IPS-18c (cell line): ENCODE data around the gene MFGE8.
"Not testable (repeated sequence)": the region's sequence is repeated elsewhere in the genome, so short reads cannot be mapped to it uniquely, and the experiment has no call there.

Experiments used
- H3K4me3 ChIP-seq: 2 replicates; pipeline ENCODE4 v1.7.0; 2013; ENCODE audit warnings: low read depth, mild to moderate bottlenecking, low read length, moderate library complexity; ENCODE audit not compliant: insufficient read depth
- H3K9me3 ChIP-seq: one replicate; pipeline ENCODE4 v1.6.1; 2013; ENCODE audit warnings: mild to moderate bottlenecking, low read length, moderate library complexity; ENCODE audit not compliant: control insufficient read depth, insufficient read depth

Gene MFGE8

GRCh38 chr15:88925648-88926047 lies 12.5 kb upstream of the MFGE8 start:
- not testable (repeated sequence) for H3K9me3 ChIP-seq, H3K4me3 ChIP-seq

DNA sequence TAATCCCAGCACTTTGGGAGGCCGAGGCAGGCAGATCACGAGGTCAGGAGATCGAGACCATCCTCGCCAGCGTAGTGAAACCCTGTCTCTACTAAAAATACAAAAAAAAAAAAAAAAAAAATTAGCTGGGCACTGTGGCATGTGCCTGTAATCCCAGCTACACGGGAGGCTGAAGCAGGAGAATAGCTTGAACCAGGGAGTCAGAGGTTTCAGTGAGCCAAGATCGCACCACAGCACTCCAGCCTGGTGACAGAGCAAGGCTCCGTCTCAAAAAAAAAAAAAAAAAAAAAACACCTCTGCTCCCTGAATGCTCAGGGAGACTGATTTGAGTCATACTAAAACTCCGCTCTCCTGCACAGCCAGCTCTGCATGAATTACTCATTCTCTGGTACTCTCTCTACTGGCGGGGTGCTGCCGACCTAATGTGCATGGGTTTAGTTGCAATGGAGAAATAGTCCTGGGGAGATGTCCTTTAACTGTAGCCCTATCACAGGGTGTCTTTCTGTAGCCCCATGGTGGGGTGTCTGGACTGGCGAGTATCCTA lies 7.8 kb upstream of the MFGE8 start:
- H3K4me3 ChIP-seq = not testable (repeated sequence)

GRCh38 chr15:88920186-88920891 lies 7.2 kb upstream of the MFGE8 start:
- H3K4me3 ChIP-seq = no peak overlapping the region
- no peaks in the 10 kb centered on the region for H3K9me3 ChIP-seq

More for the DNA sequence above, 7.8 kb upstream of the MFGE8 start:
- H3K9me3 ChIP-seq = not testable (repeated sequence)

DNA sequence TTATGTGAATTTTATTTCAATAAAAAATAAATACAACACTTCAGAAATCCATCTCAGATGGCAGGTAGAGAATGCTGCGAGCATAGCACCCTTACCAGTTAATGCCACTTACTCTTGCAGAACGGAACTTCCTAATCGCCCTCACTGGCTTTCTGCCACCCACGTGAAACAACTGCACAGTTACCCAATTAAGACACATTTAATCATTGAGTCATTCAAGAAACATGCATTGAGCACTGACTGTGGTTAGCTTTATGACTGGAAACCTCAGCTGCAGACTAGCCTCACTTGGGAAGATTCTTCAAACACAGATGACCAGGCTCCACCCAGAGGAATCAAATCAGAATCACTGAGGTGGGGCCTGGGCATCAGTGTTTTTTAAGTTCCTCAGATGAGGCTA lies 5.6 kb upstream of the MFGE8 start:
- no peak overlapping the region for H3K4me3 ChIP-seq

GRCh38 chr15:88917760-88918159 lies 4.6 kb upstream of the MFGE8 start:
- Histone ChIP-seq H3K9me3 (no peaks in the 10 kb centered on the region), H3K4me3 (no peak overlapping the region)

More for the DNA sequence above, 5.6 kb upstream of the MFGE8 start:
- no peaks in the 10 kb centered on the region for H3K9me3 ChIP-seq

GRCh38 chr15:88915354-88915753 lies 2.2 kb upstream of the MFGE8 start:
- no peak overlapping the region for H3K4me3 ChIP-seq
- H3K9me3 ChIP-seq = no peaks in the 10 kb centered on the region

GRCh38 chr15:88913850-88914169 lies 631 bp upstream of the MFGE8 start:
- no peak overlapping the region for H3K4me3 ChIP-seq
- H3K9me3 ChIP-seq = no peaks in the 10 kb centered on the region

GRCh38 chr15:88912500-88912921 lies 668 bp downstream of the MFGE8 start:
- no peaks in the 10 kb centered on the region for H3K9me3 ChIP-seq
- peak overlapping the region; percentile 85 for H3K4me3 ChIP-seq

GRCh38 chr15:88911766-88912118 lies 1.4 kb downstream of the MFGE8 start:
- peak overlapping the region; percentile 85 for H3K4me3 ChIP-seq
- H3K9me3 ChIP-seq = no peaks in the 10 kb centered on the region

GRCh38 chr15:88909956-88910831 lies 3.0 kb downstream of the MFGE8 start:
- Histone ChIP-seq H3K4me3 (peak overlapping the region; percentile 20; the same call in 1 of the 2 replicates), H3K9me3 (no peaks in the 10 kb centered on the region)

DNA sequence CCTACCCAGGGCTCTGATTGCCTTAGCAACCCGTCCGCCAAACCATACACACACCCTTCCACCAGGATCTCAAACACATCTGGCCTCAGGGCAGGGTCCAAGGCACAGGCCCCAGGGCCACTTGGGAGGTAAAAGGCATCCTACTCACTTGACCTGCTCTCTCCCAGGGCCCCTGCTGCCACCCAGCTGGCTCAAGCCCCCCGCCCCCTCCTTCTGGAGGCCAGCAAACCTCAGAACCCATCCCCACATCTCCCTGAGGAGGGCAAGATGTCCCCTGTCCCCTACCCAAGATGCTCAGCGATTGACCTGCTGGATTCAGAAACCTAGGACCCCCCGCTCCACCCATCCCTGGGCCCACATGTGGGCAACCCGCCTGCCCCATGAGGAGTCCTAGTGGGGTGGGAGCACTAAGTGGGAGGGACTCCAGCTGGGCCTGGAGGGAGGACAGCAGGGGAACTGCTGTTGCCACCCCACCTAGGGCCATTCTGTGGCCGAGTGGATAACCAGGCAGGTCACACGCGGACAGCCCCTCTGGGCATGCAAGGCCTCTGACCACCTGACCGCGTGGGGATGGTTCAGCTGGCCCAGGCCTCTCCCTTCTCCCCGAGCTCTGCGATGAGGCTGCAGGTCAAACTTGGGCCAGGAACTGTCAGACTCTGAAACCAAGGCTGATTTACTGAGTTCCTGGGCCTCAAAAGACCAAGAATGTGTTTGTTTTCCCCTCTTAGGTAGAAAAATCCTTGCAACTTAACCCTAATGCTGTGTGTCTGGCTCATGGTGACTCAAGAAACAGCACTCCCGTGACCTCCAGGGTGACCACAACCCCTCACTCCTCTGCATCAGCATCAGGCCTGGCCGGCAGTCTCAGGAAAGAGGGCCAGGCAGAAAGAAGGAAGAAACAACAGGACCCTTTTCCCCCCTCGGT lies 4.2 kb downstream of the MFGE8 start:
- no peaks in the 10 kb centered on the region for H3K9me3 ChIP-seq

GRCh38 chr15:88908123-88908522 lies 5.1 kb downstream of the MFGE8 start:
- no peaks in the 10 kb centered on the region for H3K9me3 ChIP-seq
- H3K4me3 ChIP-seq = no peak overlapping the region

More for the DNA sequence above, 4.2 kb downstream of the MFGE8 start:
- no peak overlapping the region; the same call in 1 of the 2 replicates for H3K4me3 ChIP-seq

GRCh38 chr15:88907111-88907510 lies 6.1 kb downstream of the MFGE8 start:
- Histone ChIP-seq H3K9me3 (no peaks in the 10 kb centered on the region), H3K4me3 (no peak overlapping the region)

- Histone ChIP-seq H3K4me3 (no peak overlapping the region), H3K9me3 (no peaks in the 10 kb centered on the region)
Measured at GRCh38 chr15:88906551-88906950, 6.6 kb downstream of the MFGE8 start.

DNA sequence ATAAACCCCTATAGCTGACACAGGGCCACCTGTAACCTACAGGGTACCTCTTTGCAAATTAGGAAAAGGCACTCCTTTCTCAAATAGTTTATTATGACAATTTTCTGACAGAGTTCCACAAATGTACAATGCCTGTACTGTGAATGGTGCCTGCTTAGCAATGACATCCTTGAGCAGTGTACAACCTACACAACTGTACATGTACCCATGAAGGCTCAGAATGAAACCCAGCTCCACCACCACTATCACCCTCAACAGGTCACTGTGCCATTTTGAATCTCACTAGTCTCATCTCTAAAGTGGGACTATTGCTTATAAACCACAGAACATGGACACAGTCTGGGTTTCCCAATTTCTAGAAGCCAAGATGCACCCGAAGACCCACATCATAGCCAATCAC lies 7.0 kb downstream of the MFGE8 start:
- no peak overlapping the region for H3K4me3 ChIP-seq
- H3K9me3 ChIP-seq = no peaks in the 10 kb centered on the region

GRCh38 chr15:88905576-88905975 lies 7.6 kb downstream of the MFGE8 start:
- H3K4me3 ChIP-seq = no peak overlapping the region
- H3K9me3 ChIP-seq = no peaks in the 10 kb centered on the region

GRCh38 chr15:88904624-88905327 lies 8.4 kb downstream of the MFGE8 start:
- H3K4me3 ChIP-seq = no peak overlapping the region
- H3K9me3 ChIP-seq = no peaks in the 10 kb centered on the region
